Fibroblast of the aortic adventitia (primary cell): ENCODE results near the gene FHOD1. TPM values are rescaled to one million over a fixed set of nuclear protein-coding genes. Genes with fewer than 3 reads are reported as not detected.

Source experiments
- DNase-seq: peaks from one replicate; pipeline ENCODE4 v3.0.0-alpha.2; 2010; ENCODE audit warnings: low read depth
- H3K4me3 ChIP-seq: 2 replicates; pipeline ENCODE4 v1.5.1; 2011; ENCODE audit warnings: low read depth, mild to moderate bottlenecking, control low read depth, low read length, moderate library complexity
- total RNA-seq: library from RNA; depleted of rRNA; stranded (reverse); fragments of >200 nt; gene quantifications from 2 replicates; pipeline ENCODE4 v1.2.3, GENCODE V29; 2012; ENCODE audit warnings: low replicate concordance
- TF ChIP-seq, protein P1 (sequence below): IDR thresholded peaks from 2 replicates; pipeline ENCODE4 v1.5.1; 2011; ENCODE audit warnings: mild to moderate bottlenecking, low read length, control low read depth, inconsistent platforms; ENCODE audit not compliant: insufficient read depth

The FHOD1 gene
- total RNA-seq, 1 donor = 14.1 TPM

DNA sequence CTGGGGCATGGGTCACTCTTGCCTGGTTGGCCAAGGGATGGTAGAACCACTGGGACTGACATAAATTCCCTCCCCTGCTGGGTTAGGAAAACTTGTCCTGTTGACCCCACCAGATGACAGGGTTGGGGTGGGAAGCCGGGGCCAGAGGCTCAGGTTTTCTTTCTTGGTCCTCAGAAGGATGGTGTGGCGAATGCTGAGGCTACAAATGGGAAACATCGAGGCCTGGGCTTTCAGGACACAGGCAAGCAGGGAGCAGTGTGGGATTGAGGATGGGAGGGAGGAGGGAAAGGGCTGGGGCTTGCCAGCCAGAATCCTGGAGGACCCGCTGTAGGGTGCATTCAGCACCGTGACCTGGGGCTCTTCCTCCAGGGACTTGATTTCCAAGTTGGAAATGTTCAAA lies 17.6 kb upstream of the FHOD1 start:
- DNase-seq = no peak
- no peak overlapping the region for H3K4me3 ChIP-seq
- TF ChIP-seq, protein P1, sequence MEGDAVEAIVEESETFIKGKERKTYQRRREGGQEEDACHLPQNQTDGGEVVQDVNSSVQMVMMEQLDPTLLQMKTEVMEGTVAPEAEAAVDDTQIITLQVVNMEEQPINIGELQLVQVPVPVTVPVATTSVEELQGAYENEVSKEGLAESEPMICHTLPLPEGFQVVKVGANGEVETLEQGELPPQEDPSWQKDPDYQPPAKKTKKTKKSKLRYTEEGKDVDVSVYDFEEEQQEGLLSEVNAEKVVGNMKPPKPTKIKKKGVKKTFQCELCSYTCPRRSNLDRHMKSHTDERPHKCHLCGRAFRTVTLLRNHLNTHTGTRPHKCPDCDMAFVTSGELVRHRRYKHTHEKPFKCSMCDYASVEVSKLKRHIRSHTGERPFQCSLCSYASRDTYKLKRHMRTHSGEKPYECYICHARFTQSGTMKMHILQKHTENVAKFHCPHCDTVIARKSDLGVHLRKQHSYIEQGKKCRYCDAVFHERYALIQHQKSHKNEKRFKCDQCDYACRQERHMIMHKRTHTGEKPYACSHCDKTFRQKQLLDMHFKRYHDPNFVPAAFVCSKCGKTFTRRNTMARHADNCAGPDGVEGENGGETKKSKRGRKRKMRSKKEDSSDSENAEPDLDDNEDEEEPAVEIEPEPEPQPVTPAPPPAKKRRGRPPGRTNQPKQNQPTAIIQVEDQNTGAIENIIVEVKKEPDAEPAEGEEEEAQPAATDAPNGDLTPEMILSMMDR = no peak

DNA sequence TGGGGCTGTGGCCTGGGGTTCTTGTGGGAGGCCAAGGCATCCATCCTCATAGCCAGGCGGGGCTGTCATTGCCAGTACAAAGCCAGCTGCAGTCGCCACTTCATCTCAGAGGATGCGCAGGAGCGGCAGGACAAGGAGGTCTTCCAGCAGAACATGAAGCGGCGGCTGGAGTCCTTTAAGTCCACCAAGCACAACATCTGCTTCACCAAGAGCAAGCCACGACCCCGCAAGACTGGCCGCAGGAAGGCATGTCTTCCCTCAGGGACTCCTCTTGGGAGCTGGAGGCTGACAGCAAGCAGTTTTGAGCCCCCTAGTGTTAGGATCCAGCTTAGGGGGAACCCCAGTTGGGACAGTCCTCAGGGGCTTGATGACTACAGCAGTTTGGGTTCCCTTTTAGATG lies 17.0 kb upstream of the FHOD1 start:
- DNase-seq = no peak
- H3K4me3 ChIP-seq = no peak overlapping the region
- TF ChIP-seq, protein P1 = no peak

DNA sequence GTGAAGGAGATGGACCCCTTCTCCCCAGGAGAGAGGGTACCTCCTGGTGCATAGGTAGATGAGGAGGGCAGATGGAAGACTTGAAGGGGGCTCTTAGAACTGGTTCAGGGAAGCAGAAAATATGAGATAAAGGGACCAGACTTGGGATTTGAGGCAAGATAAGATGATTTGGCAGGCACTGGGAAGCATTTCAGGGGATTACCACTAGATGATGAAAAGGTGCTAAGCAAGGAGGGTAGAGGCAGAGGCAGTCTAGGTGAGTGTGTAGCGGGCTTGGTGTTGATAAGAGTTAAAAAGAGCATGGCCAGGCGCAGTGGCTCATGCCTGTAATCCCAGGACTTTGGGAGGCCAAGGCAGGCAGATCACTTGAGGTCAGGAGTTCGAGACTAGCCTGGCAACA lies 15.9 kb upstream of the FHOD1 start:
- no peak for DNase-seq
- H3K4me3 ChIP-seq = no peak overlapping the region
- TF ChIP-seq, protein P1 = no peak

DNA sequence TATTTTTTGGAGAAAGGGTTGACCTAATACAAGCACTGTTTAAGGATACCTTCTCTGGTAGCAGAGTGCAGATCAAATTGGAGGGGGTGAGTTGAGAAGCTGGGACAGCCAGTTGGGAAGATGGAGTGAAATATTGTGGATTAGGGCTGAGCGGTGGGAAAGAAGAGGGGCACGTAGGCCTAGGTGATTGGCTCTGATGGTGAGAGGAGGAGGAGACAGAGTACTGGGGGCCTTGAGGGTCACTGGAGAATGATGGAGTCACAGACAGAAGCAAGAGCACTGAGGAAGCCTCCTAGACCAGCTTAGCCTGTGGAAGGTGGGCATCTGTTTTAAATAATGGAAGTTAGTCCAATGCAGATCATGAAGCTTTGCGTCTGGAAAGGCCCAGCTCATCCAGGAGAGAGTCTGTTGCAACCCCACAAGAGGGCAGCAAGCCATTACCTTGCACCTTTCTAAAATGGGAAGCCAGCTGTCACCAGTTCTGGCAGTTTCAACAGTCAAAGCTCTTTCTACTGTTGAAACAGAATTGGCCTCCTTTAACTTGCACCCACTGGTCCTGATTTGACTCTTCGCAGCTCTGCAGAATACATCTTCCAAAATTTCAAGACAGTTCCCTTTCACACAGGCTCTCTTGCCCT lies 13.3 kb upstream of the FHOD1 start:
- peak; percentile 81 for DNase-seq
- H3K4me3 ChIP-seq = no peak overlapping the region

DNA sequence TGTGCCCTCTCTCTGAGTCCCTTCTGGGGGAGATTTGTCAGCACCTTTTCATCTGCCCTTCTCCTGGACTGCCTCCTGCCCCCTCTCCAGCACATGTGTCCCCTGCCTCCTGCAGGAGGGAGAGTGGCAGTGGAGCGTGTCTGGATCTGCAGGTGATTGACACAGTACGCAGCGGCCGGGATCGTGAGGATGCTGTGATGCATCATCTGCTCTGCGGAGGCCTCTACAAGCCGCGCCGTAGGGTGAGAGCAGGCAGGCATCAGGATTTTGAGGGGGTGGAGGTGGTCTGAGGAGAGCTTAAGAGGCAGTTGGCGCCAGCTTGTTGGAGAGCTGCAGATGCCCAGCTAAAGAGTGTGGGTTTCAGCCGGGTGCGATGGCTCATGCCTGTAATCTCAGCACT lies 12.4 kb upstream of the FHOD1 start:
- TF ChIP-seq, protein P1 = no peak

More for the DNA sequence above, 13.3 kb upstream of the FHOD1 start:
- TF ChIP-seq, protein P1 = peak; percentile 73

GRCh38 chr16:67258161-67258835 lies 11.0 kb upstream of the FHOD1 start:
- DNase-seq = no peak
- no peak overlapping the region for H3K4me3 ChIP-seq
- TF ChIP-seq, protein P1 = no peak

More for the DNA sequence above, 12.4 kb upstream of the FHOD1 start:
- no peak for DNase-seq
- H3K4me3 ChIP-seq = no peak overlapping the region
